Measurements from ENCODE around the gene HSD11B1L.
A peak's percentile ranks its signal among the peaks of the same experiment; 100 is the strongest.

HSD11B1L gene, protein sequence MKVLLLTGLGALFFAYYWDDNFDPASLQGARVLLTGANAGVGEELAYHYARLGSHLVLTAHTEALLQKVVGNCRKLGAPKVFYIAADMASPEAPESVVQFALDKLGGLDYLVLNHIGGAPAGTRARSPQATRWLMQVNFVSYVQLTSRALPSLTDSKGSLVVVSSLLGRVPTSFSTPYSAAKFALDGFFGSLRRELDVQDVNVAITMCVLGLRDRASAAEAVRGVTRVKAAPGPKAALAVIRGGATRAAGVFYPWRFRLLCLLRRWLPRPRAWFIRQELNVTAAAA

DNA sequence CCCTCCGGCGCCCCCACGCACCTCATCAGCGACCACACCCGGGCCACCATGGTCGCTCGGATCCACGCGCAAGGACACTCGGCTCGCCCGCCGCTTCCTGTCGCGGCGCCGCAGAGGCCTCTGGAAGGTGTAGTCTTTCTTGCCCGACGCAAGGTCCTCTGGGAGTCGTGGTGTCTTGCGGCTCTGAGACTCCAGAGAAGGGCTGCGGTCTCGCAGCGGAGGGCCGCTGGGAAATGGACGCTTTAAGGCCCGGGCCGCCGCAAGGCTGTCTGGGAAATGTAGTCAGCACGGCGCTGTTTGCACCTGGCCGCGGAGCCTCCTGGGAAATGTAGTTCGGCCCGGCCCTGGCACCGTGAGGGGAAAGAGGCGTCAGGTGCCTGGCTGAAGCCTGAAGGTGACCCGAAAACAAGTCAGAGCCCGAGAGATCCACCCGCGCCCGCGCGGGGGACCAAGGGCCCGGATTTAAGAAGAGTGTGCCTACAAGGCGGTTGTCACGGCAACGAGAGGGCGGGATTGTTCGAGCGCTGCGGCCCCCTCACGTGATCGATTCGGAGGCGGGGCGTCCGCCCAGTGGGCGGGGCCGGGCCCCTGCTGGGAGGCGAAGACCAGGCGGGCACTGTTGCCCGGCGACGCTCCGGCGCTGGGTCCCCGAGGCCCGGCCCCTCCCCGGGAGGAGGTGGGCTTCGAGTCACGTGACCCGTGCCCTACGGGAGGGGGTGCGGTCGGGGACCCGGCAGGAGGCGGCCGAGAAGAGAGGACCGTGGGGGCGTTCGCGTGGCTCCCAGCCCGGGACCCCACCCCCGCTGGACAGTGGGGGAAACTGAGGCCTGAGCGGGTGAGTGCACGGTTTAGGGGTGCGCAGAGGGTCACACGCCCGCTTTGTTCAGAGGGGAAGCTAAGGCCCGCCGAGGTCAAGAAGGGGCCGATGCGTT, at the start of gene HSD11B1L, which contains the start of gene MICOS13:
HSD11B1L (plus strand) TSS at position 591 of the 932 bp plus-strand sequence. CDS start 3,806 bp downstream, outside the sequence.
MICOS13 (minus strand) TSS at position 80 of the 932 bp plus-strand sequence; CDS start at position 50, 30 bp downstream.
- DNase-seq = peak; percentile 93

DNA sequence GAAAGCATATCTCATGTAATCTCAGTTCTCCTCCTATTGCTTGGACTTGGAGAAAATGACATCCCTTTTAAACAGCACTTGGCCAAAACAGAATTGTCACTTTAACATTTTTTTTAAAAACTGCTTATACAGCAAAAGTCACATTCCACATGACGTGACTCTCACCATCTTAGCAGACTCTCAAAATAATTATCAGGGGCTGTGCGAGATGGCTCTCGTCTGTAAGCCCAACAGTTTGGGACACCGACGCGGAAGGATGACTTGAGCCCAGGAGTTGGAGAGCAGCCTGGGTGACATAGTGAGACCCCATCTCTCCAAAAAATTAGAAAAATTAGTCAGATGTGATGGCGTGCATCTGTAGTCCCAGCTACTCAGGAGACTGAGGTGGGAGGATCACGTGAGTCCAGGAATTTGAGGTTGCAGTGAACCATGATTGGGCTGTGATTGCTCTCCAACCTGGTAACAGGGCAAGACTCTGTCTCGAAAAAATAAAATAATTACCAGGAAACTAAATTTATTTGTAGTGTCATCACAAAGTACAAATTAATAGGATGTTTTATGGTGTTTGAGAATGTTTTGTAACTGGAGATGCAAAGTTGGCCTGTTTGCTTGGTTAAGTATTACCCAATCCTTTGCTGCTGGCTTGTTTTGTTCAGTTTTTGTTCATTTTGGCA, 49.1 kb upstream of the HSD11B1L start:
- no peak for DNase-seq

DNA sequence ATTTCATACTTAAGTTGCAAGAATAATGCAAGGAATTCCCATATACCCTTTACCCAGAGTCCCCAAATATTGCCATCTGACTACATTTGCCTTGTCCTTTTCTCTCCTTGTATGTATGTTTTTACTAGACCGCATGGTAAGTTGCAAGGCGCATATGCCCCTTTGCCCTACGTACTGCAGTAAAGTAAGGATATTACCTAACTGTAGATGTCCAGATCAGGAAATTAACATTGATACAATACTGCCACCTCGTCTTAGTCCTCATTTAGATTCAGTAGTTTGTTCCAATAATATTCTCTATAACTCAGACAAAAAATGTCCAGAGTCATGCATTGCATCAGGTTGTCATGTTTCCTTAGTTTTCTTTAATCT, 48.6 kb upstream of the HSD11B1L start:
- DNase-seq = no peak

DNA sequence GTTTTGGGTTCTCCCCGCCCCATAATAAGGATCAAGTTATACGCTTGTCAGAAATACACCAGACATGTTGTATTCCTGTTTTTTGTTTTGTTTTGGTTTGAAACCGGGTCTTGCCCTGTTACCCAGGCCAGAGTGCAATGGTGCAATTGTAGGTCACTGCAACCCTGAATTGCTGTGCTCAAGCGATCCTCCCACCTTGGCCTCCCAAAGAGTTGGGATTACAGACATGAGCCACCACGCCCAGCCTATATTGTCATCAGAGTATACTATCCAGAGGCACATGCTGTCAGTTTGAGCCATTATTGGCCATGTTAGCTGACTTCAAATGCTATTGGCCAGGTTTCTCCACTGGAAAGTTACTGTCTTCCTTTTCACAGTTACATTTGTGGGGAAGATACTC, 48.2 kb upstream of the HSD11B1L start:
- no peak for DNase-seq

DNA sequence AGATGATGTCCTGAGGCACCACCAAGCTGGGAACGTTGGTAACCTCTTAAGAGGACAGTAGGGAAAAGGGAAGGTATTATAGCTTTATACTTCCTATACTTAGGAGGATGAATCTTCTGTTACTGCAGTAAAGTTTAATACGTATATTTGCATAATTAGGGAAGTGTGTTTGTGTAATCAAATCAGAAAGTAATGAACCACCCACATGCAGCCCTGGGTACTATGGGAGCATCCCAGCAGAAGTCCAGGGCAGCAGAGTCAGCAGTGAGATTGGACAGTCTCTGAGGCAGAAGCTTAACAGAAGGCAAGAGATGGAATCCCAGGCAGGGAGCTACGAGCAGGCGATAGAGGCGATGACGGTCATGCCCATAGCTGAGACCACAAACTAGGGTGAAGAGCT, 45.4 kb upstream of the HSD11B1L start:
- DNase-seq = no peak

DNA sequence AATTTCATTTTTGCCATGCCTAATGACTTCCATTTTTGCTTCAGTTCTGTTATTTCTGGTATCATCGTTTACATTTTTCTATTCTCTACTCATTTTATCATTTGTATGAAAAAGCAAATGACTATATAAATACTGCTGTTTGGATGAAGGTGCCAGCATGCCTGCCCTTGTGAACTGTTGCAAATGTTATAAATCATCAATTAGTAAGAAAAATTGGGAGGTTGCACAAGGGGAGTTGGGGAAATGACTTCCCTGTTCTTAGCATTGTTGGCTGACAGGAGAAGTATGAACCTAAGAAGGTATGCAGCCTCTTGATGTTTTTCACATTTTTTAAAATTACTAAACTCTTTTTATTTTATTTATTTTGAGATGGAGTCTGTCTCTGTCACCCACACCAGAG, 42.9 kb upstream of the HSD11B1L start:
- DNase-seq = no peak

DNA sequence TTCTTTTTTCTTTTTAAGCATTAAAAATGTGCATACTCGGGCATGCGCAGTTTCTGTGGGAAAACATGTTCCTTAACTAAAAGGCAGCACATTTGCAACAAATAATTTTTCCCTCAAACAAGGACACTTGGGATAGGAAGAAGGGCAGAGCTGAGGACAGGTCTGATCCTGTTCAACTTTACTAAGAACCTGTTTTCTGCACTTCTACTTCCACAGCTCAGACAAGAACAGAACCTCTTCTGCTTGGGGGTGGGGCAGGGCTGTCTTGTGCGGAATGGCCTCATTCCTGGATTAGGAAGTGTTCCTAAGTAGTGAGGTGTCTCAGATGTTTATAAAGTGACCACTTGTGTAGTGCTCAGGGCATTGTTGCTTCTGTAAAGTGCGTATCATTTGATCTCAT, 39.7 kb upstream of the HSD11B1L start:
- DNase-seq = no peak

DNA sequence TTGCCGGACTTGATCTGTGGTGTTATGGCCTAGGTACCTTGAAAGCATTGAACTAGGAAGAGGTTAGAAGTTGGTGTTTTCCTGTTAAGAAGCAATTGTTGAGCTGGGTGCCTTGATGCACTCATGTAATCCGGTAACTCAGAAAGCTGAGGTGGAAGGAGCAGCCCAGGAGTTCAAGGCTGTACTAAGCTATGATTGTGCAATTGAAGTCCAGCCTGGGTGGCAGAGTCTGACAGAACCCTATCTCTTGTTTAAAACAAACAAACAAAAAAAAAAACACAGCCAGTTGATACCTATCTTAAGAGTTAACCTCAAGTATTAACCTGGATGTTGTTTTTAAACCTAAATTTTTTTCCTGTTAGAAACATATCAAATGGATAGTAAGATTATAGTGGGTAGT, 38.6 kb upstream of the HSD11B1L start:
- DNase-seq = no peak

DNA sequence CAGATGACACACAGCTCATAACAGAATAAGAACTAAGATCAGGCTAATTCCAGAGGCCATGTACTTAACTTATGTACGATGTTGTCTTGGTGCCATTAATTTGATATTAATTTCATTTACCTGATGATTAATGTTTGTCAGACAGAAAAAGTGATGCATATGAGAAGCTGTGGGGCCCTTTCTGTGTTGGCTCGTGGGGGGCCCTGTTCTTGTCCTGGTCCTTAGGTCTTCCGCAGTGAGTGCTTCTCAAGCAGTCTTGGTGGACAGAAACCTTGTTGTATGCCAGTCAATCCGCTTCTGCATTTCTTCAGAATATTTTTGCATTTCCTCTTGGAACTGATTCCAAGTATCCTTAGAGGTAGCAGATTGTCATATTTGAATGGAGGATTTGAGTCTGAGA, 37.8 kb upstream of the HSD11B1L start:
- DNase-seq = no peak

DNA sequence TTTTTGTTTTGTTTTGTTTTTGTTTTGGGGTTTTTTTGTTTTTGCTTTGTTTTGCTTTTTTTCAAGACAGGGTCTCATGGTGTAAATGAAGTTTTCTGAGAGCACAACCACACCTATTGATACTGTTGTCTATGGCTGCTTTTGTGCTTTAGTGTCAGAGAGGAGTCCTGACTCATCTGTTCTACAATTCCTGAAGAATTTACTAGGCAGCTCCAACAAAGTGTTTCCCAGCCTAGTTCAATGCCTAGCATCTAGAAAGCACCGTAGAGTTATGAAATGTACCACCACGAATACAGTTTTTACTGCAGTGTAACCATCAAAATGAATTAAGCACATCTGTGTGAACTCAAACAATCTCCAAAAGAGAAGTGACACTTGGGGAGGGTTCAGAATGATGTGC, 36.8 kb upstream of the HSD11B1L start:
- no peak for DNase-seq

DNA sequence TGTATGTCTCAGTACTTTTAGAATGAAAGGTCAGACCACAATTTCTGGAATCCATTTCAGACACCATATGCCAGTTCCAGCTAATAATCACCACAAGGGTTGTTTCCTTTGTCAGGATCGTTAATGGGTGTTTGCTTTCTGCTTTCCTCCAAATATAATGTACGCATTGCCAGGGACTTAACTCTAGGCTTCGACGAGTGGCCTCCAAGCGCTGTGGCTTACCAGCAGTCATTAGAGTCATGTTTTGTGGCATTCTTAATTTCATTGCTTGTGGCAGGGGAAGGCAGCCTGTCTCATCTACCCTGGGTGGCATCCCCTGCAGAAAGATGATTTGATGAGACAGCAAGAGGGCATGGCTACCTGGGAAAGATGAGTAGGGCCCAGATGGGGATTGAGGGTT, 35.4 kb upstream of the HSD11B1L start:
- no peak for DNase-seq

DNA sequence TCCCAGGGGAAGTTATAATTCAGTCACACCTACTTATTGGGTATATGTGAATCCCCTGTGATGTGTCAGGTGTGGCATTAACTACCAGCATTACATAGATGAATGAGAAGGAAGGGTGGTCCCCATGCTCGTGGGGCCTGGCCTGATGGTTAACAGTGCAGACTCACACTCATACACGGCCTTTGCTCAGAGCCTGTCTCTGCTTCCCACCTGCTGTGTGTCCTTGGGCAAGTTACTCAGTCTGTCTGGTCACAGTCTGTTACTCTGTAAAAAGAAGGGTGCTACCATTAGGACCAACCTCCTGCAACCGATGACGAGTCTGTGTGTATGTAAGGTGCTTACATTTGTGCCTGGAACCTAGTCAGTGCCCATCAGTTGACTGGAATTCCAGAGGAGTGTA, 34.1 kb upstream of the HSD11B1L start:
- DNase-seq = no peak

DNA sequence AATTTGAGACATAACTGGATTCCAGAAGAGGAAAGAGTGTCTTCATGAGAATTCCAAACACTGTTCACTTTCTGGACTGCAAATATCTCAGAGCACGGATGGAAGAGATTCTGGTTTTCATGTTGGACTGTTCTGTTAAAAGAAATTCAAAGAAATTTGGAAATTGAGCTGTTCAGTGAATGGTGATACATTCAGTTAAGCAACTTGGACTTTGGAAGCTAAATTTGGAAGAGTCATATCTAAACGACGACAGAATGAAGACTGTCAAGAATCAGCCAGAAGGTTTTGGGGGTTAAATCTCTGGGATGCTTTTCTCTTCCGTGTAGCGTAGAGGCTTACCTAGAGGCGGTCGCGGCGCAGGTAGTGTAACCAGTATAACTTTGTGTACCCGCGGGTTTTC, 32.4 kb upstream of the HSD11B1L start:
- no peak for DNase-seq

DNA sequence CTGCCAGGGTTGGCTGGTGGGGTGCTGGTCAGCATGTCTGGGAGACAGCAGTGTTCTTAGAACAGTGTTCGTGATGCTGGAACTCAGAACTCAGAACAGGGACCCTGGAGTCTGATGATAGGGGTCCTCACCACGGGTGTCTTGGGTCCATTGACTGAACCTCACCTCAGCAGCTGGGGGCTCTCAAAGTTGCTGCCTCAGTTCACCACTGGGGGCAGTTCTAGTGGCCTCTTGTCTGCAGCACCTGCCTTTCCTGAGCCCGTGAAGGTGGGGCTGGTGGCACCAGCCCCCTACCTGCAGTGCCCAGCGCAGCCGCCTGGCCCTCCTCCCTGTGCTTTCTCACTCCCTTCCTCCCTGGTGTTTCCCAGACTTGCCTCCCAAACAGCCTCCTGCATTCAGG, 29.5 kb upstream of the HSD11B1L start:
- no peak for DNase-seq

DNA sequence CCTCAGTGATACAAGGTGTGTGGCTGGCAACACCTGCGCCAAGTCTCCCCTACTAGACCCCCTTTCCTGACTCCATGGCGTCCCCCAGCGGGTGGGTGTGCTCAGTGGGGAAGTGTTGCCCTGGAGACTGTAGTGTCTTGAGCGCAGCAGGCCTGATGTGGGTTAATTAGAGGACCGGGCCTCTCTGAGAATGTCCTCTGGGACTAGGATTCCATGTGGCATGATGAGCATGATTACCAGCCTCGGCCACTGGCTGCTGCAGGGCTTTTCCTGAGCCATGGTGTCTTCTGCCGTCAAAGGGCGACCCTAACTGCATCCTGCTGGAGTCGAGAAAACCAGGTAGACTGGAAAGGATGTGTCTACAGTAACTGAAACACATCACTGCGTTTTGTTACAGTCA, 28.6 kb upstream of the HSD11B1L start:
- no peak for DNase-seq

DNA sequence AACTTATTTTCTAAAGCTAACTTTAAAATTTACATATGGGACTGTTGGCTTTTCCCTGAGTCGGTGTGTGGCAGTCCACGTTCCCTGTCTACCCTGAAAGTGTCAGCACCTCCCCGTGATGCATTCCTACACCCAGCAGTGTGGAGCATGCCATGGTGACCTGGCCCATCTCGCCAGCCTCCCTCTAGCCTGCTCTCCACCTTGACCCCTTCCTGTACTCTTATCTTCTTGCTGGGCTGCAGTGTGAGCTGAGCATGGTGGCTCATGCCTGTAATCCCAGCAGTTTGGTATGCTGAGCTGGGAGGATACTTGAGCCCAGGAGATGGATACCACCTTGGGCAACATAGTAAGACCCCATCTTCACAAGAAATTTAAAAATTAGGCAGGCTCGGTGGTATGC, 25.9 kb upstream of the HSD11B1L start:
- DNase-seq = no peak

DNA sequence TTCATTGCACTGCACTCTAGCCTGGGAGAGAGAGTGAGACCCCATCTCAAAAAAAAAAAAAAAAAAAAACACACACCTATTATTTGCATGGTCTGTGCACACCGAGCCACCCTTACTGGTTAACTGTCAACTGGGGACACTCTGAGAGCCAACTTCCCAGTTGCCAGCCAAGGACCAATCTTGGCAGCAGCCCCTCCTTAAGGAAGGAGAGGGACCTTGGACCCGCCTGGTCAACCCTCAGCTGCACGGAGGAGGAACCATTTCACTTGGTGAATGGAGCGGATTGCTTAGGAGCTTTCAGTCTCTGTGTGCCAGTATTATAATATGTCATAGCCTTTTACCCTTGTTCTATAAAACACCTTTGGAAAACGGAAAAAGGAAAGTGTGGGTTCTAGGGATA, 25.4 kb upstream of the HSD11B1L start:
- no peak for DNase-seq

DNA sequence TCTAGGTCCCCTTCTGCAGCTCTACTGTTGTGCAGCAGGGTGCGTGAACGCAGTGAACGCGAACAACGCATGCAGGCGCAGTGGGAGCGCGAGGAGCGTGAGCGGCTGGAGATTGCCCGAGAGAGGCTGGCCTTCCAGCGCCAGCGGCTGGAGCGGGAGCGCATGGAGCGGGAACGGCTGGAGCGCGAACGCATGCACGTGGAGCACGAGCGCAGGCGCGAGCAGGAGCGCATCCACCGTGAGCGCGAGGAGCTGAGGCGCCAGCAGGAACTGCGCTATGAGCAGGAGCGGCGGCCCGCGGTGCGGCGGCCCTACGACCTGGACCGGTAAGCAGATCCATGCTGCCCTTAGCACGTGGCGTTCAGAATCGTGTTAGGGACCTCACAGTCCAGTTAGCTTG, 19.3 kb upstream of the HSD11B1L start:
- no peak for DNase-seq

DNA sequence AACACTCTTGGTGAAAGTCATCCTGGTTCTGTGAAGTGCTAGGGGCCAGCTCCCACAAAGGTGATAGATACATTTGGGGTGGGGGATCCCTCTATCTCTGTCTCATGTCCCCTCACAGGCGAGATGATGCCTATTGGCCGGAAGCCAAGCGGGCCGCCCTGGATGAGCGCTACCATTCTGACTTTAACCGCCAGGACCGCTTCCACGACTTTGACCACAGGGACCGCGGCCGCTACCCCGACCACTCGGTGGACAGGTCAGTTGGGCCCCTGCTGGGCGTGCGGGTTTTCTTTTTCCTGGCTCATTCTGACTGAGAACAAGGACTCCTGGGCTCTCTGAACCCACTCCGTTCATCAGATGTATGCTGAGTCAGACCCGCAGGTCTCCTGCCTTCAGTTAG, 16.9 kb upstream of the HSD11B1L start:
- no peak for DNase-seq

DNA sequence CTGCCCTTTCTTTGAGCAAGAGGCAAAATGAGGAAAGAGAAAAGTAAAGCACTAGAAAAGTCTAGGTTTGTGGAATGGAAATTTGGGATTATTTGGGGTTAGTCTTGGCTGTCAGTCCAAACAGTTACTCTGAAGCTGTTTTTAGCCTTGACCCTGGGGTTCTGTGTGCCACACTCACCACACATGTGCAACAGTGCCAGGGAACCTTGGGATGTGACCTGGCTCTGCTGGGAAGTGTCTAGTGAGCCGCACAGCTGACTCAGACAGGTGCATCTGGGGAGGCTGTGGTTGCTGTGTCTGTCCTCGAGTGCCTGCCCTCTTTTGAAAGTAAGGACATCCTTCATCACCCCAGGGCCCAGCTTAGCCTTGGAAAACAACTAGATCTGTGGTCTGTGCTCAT, 16.3 kb upstream of the HSD11B1L start:
- DNase-seq = no peak

DNA sequence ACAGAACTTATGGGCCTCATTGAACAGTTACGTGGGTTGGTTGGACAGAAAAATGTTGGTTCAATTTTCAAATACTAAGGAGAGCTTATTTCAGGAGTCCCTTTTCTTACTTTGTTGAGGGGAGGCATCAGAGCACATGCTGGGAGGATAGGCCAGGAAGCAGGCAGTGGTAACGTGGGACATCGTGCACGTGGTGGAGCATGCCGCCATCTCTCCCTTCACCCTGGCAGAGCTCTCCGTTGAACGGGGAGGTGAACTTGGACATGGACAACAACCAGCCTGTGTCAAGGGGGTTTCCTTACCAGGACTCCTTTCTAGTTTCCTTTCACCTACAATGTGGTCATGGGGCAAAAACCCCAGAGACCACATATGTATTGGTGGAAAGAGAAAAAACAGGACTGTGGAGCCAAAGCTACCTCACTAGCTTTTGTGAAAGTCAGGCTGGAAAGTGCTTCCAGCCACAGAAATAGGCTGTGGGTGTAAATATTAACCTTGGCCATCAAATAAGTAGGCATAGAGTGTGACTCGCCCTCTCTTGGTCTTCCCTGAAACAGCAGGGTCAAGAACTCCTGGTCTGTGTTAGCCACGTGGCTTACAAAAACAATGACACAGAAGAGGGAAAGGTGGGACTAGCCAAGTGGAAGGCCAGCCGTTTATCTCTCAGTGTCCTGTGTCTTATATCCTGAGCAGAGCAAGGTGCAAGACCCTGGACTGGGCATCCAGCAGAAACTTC, 14.9 kb upstream of the HSD11B1L start:
- no peak for DNase-seq

DNA sequence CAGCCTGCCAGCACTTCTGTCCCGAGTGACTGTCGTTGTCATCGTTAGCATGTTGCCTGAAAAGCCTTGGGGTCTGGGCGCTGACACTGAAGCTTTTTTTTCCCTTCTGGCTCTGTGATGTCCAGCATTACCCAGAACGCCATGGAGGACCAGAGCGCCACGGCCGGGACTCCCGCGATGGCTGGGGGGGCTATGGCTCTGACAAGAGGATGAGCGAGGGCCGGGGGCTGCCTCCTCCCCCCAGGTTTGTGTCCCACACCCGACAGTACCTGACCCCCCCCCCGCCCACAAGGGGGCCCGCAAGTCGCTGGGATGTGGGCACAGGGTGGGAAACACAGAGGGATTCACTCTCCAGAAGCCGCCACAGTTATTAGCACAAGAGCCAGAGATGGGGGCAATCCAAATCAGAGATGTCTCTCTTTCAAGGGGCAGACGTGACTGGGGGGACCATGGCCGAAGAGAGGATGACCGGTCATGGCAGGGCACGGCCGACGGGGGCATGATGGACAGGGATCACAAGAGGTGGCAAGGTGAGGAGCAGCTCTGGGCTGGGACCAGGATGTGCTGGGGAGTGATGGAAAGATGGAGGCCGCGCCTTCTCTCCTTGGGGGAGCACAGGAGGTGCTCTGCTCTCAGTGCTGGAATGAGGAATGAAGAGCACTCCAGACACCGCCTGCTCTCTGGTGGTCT, 13.8 kb upstream of the HSD11B1L start:
- DNase-seq = no peak

Measured in NCI-H524 treated with DMSO at 0.1 percent for 48 hours (cell line).